Endothelial cell (in vitro differentiated cells): ENCODE results near the gene ZRANB3. TPM values are rescaled to one million over a fixed set of nuclear protein-coding genes. Genes with fewer than 3 reads are reported as not detected.

ENCODE experiments used
- DNase-seq: peaks from one replicate; pipeline ENCODE4 v3.0.0; 2021; ENCODE audit warnings: low spot score
- H3K27ac Mint-ChIP-seq: one replicate; pipeline ENCODE4 v1.8.0; 2021; ENCODE audit warnings: mixed read lengths, inconsistent platforms; ENCODE audit not compliant: unreplicated experiment
- H3K27me3 Mint-ChIP-seq: one replicate; pipeline ENCODE4 v1.8.0; 2021; ENCODE audit warnings: mild to moderate bottlenecking, moderate library complexity, mixed read lengths, inconsistent platforms; ENCODE audit not compliant: unreplicated experiment
- H3K36me3 Mint-ChIP-seq: one replicate; pipeline ENCODE4 v1.8.0; 2021; ENCODE audit warnings: mild to moderate bottlenecking, low read depth, mixed read lengths, inconsistent platforms; ENCODE audit not compliant: unreplicated experiment
- H3K4me1 Mint-ChIP-seq: one replicate; pipeline ENCODE4 v1.8.0; 2021; ENCODE audit warnings: mild to moderate bottlenecking, mixed read lengths, inconsistent platforms; ENCODE audit not compliant: unreplicated experiment
- H3K4me3 Mint-ChIP-seq: one replicate; pipeline ENCODE4 v1.8.0; 2021; ENCODE audit warnings: mild to moderate bottlenecking, mixed read lengths, inconsistent platforms; ENCODE audit not compliant: unreplicated experiment
- H3K9me3 Mint-ChIP-seq: one replicate; pipeline ENCODE4 v1.8.0; 2021; ENCODE audit warnings: mixed read lengths, inconsistent platforms; ENCODE audit not compliant: unreplicated experiment
- long read RNA-seq: library from polyadenylated mRNA; unstranded; transcript quantifications from one replicate; pipeline ENCODE4 v2.0.0, GENCODE V29; 2020; ENCODE audit not compliant: unreplicated experiment
- total RNA-seq: library from RNA; stranded (reverse); fragmentation: NEBNext Ultra II Directional; extraction: Animal tissue kit (Norgen Biotek cat#: 25700); gene quantifications from one replicate; pipeline ENCODE4 v1.2.1, GENCODE V29; 2021; ENCODE audit not compliant: unreplicated experiment
- TF ChIP-seq, protein P1 (sequence below): fragments of 200-600 bp; sonication (generic); IDR thresholded peaks from one replicate; pipeline ENCODE4 v1.5.0; 2021; ENCODE audit warnings: antibody characterized with exemption; ENCODE audit not compliant: unreplicated experiment

ZRANB3 gene
- total RNA-seq, result 9.4 TPM
- long read RNA-seq, result 0 reads

DNA sequence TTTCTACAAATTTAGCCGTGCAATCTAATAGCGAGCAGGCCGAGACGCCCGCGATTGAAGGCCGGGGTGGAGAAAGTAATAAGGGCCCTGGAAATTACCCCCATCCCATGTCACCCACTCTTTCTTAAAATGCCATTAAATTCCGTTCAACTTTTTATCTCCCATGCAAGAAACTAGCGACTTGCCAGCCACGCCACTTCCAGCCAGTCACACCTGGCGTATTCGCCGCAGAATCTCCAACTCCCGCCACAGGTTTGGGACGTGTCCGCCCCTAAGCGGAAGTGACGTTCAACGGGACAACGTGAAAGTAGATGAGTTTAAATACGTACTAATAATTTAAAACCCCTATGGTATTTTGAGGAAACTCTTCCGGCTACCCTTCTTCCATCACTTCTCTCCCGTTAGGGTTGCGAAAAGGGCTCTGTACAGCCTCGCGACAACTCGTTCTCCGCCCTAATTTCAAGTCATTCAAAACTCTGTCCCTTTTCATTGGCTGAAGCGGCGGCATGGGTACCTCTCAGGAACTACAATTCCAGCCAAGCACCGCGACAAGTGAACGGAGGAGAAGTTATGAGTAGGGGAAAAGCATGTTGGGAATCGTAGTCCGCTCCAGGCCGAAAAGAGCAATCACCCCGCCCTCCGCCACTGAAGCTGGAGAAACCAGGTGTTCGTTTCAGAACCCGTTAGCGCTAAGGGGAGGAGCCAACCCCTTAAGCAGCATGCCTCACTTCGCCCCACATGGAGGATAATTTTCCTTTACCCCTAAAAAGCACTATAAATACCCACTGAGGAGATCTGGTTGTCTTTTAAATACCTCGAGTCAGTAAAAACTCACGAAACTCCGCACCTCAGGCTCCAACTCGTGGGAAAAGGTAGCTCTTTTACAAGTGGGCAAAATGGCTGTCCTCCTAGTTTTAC is at the start of gene ZRANB3:
Gene ZRANB3, minus strand, starts transcription at position 906 of the 918 bp plus-strand sequence.
- H3K9me3 Mint-ChIP-seq, result no peaks in the 10 kb centered on the region
- no peaks in the 10 kb centered on the region for H3K36me3 Mint-ChIP-seq
- peak; percentile 88 for DNase-seq
- TF ChIP-seq, protein P1, sequence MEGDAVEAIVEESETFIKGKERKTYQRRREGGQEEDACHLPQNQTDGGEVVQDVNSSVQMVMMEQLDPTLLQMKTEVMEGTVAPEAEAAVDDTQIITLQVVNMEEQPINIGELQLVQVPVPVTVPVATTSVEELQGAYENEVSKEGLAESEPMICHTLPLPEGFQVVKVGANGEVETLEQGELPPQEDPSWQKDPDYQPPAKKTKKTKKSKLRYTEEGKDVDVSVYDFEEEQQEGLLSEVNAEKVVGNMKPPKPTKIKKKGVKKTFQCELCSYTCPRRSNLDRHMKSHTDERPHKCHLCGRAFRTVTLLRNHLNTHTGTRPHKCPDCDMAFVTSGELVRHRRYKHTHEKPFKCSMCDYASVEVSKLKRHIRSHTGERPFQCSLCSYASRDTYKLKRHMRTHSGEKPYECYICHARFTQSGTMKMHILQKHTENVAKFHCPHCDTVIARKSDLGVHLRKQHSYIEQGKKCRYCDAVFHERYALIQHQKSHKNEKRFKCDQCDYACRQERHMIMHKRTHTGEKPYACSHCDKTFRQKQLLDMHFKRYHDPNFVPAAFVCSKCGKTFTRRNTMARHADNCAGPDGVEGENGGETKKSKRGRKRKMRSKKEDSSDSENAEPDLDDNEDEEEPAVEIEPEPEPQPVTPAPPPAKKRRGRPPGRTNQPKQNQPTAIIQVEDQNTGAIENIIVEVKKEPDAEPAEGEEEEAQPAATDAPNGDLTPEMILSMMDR, result no peak
- H3K4me3 Mint-ChIP-seq, result peak within 1 kb of the TSS; percentile 93
- H3K4me1 Mint-ChIP-seq, result peaks cover 6% of the 10 kb centered on the region
- H3K27me3 Mint-ChIP-seq, result no peaks in the 10 kb centered on the region
- H3K27ac Mint-ChIP-seq, result peak within 1 kb of the TSS; percentile 53

DNA sequence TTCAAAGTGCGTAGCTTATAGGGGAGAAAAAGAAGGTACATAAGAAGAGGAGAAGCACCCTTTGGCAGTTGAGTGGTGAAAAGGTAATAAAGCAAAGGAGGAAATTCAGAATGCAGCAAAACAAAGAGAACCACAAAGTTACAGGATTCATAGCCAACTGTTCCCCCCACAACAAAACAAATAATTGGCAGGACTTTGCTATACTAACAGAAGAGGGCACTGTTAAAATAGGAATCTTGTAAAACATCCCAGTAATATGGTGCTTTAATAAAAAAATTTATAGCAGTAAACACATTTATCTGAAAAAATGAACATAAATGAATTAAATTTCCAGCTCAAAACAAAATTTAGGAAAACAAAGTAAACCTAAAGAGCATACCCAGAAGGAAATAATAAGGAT is 42.6 kb upstream of the ZRANB3 start:
- Mint-ChIP-seq H3K27ac (no peak overlapping the region), H3K4me3 (no peak overlapping the region), H3K27me3 (peaks cover 2% of the 10 kb centered on the region), H3K9me3 (no peaks in the 10 kb centered on the region), H3K36me3 (no peaks in the 10 kb centered on the region), H3K4me1 (peaks cover 3% of the 10 kb centered on the region)
- no peak for DNase-seq
- TF ChIP-seq, protein P1, result no peak

DNA sequence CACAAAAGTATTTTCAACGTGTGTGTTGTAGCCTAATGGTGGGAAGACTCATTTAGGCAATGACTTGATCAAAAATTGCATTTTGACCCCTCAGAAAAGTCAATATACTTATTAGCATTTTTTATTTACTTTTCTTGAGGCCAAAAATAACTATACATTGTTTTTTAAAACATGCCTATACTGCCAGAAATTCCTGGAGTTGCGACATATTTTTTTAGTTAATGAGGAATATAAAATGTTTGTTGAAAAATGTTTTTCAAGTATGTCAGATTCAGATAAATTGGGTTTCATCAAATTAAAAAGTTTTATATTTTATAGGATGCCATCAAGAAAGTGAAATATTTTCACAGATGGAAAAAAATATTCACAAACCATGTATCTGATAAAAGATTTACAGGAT is 39.9 kb upstream of the ZRANB3 start:
- DNase-seq, result no peak
- no peak overlapping the region for H3K4me3 Mint-ChIP-seq
- H3K27ac Mint-ChIP-seq, result no peak overlapping the region
- TF ChIP-seq, protein P1, result no peak
- H3K27me3 Mint-ChIP-seq, result peaks cover 2% of the 10 kb centered on the region
- no peaks in the 10 kb centered on the region for H3K9me3 Mint-ChIP-seq
- H3K4me1 Mint-ChIP-seq, result peaks cover 6% of the 10 kb centered on the region
- no peaks in the 10 kb centered on the region for H3K36me3 Mint-ChIP-seq

DNA sequence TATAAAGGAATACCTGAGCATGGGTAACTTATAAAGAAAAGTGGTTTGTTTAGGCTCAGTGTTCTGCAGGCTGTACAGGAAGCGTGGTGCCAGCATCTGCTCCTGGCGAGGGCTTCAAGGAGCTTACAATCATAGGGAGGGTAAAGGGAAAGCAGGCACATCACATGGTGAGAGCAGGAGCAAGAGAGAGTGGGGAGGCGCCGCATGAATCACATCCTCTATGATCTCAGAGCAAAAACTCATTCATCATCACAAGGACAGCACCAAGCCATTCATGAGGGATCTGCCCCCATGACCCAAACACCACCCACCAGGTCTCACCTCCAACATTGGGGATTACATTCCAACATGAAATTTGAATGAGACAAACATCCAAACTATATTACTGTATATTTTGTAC is 32.8 kb upstream of the ZRANB3 start:
- no peak overlapping the region for H3K27ac Mint-ChIP-seq
- no peaks in the 10 kb centered on the region for H3K27me3 Mint-ChIP-seq

More for the DNA sequence above, 32.8 kb upstream of the ZRANB3 start:
- Mint-ChIP-seq H3K4me3 (no peak overlapping the region), H3K4me1 (peaks cover 4% of the 10 kb centered on the region), H3K36me3 (no peaks in the 10 kb centered on the region), H3K9me3 (no peaks in the 10 kb centered on the region)
- no peak for DNase-seq
- TF ChIP-seq, protein P1, result no peak
